Panc1 (cell line): ENCODE data around the gene FANCB.

Experiments used
- TCF7L2 ChIP-seq: IDR thresholded peaks from 2 replicates; pipeline ENCODE4 v1.6.1; 2011; ENCODE audit warnings: mild to moderate bottlenecking, low read depth, low read length, inconsistent platforms
- TF ChIP-seq, protein P1 (sequence below): fragments of 450-650 bp; IDR thresholded peaks from 2 replicates; pipeline ENCODE4 v1.5.1; 2017; ENCODE audit warnings: mild to moderate bottlenecking

DNA sequence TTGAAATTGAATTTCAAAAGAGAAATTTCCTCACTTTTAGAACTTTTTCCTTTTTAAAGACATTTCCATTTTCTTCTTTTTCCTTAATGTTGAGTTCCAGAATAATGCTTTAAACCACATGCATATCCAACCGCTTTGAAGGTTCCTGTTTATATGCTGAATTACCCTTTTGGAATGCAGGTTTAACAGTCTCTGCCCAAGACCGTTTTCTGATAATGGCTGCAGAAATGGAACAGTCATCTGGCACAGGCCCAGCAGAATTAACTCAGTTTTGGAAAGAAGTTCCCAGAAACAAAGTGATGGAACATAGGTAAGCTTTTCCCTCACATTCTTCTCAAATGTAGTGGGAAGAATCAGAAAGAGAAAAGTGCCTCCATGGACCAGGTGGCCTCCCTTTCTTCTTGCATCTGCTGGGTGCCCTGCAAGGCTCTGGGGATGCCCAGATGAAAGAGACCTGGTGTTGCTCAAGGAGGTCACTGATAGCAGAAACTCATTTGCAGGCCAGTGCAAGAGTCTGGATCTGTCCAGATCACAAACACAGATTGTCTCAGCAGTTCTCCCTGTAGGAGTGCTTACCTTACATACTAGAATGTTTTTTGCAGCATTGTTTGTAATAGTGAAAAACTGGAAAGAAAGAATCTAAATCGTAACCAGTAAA, 43.3 kb upstream of the FANCB start:
- TF ChIP-seq, protein P1, sequence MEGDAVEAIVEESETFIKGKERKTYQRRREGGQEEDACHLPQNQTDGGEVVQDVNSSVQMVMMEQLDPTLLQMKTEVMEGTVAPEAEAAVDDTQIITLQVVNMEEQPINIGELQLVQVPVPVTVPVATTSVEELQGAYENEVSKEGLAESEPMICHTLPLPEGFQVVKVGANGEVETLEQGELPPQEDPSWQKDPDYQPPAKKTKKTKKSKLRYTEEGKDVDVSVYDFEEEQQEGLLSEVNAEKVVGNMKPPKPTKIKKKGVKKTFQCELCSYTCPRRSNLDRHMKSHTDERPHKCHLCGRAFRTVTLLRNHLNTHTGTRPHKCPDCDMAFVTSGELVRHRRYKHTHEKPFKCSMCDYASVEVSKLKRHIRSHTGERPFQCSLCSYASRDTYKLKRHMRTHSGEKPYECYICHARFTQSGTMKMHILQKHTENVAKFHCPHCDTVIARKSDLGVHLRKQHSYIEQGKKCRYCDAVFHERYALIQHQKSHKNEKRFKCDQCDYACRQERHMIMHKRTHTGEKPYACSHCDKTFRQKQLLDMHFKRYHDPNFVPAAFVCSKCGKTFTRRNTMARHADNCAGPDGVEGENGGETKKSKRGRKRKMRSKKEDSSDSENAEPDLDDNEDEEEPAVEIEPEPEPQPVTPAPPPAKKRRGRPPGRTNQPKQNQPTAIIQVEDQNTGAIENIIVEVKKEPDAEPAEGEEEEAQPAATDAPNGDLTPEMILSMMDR, result no peak
- TF ChIP-seq TCF7L2, result no peak
